Non-pigmented ciliary epithelial cell (primary cell): ENCODE measurements around the gene SNED1.

Experiments
- DNase-seq: peaks from one replicate; pipeline ENCODE4 v3.0.0-alpha.2; 2010; ENCODE audit warnings: low read depth

SNED1 gene

DNA sequence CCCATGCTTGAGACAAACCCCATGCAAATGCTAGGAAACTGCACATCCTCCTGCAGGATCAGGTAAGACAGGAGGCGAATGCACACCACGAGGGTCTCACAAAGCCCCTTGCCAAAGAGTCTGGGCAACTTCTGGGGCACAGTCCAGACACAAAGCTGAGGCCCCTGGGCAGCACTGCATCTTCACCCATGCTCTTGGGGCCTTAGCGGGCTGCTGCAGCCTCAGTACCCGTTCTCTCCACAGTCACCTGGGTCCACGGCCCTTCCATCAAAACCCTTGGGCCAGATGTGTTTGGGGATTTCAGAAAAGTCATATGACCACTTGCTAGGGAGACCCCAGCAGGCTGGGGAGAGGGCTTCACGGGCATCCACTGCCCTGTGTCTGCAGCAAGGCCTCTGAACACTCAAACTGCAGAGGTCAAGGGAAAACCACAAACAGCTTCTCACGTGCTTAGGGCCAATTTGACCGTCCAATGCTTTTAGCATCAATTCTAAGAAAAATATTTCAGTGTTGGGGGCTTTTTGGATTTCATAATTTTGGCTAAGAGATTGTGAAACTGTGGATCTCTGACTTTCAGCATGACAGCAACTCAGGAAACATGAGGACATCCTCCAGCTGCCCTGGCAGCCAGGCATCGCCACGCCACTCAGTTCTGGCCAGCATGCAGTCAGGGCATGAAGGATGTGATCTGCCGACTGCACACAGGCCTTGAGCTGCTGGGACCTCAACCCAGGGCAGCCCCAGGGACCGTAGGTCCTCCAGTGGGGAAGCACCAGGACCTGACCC is 130.9 kb downstream of the SNED1 start:
- DNase-seq = no peak

DNA sequence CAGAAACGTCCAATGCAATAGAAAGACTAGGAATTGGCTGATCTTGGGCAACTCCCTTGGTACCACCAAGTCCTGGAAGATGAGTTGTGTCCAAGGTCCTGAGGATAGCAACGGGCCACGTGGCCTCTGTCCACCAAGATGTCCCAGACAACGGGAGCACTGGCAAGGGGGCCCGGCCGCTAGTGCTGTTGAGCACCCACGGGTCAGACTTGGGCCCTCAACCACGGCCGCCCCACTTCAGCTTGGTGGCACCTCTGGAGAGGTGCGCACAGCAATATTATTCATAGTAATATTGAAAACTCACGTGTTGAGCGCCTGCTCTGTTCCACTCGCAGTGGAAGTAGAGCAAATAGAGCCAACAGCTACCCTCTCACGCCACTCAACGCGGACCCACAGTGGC is 131.9 kb downstream of the SNED1 start:
- no peak for DNase-seq

DNA sequence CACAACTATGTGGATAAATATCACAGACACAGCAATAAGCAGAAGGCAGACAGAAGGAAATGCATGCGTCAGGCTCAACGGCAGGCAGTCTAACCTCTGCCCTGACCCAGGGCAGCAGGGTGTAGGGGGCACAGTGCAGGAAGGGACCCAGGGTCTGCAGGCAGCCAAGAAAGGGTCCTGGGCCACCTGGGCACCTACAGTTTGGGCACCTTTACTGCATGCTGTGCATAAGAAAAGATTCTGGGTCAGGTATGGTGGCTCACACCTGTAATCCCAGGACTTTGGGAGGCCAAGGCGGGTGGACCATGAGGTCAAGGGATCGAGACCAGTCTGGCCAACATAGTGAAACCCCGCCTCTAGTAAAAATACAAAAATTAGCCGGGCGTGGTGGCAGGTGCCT is 133.1 kb downstream of the SNED1 start:
- DNase-seq = no peak

DNA sequence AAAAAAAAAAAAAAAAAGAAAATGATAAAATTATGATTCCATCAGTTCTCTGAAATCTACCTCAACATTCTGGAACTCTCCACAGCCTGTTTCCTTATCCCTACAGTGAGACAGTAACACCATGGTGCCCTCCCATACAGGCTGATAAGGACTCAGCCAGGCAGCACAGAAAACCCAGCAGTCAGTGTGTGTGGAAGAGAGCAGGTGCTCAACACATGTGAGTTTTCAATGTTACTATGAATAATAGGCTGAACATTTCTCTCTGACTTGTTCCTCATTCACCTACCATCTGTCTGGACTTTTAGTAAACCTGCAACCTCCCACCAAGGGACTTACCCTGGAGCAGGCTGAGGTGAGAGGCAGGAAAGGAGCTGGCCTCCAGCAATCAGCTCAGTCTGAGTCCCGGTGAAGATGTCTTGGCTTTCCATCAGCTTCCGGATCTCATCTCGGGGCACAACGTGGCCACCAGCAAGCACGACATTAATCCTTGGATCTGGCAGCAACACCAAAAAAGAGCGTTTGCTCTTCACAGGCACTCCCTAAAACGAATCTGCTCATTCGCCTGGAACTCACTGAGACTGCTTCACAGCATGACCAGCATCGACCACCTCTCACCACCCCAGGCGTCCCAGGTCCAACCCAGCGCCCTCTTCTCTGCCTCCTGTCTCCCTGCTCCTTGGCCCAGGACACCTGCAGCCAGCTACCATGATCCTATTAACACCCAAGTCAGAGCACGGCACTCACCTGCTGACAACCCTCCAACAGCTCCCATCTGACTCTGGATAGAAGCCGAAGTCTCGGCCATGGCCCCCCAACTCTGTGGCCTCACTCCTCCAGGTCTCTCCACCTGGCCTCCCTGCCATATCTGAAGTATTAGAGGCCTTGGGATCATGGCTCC is 134.4 kb downstream of the SNED1 start:
- DNase-seq = no peak

DNA sequence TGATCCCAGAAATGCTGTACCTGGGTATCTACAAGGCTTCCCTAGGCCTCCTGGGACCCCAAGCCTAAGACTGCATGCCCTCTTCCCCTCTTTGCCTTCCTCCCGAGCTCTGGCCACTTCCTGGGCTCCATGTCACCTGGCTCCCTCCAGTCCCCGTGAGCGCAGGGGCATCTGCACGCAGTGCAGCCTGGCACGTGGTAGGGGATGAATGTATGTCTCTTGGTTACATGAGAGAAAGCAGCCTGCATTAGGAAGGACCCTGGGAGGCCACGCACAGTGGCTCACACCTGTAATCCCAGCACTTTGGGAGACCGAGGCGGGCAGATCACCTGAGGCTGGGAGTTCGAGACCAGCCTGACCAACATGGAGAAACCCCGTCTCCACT is 135.0 kb downstream of the SNED1 start:
- no peak for DNase-seq

DNA sequence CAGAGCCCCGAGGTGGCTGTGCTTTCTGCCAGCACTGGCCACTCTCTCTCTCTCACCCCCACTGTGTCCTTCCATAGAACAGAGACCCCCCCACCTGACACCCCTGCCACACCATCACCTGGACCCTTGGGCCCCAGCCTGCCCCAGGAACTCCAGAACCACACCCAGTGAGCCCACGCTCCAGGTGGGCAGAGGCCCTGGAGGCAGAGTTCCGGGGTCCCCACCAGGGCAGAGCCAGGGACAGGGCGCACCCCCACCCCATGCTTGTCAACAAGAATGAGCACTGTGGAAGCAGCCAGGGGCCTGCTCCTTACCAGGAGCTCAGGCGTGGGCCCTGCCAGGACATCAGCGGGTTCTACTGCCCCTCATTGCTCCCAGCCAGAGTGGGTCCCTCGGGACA is 136.3 kb downstream of the SNED1 start:
- no peak for DNase-seq

DNA sequence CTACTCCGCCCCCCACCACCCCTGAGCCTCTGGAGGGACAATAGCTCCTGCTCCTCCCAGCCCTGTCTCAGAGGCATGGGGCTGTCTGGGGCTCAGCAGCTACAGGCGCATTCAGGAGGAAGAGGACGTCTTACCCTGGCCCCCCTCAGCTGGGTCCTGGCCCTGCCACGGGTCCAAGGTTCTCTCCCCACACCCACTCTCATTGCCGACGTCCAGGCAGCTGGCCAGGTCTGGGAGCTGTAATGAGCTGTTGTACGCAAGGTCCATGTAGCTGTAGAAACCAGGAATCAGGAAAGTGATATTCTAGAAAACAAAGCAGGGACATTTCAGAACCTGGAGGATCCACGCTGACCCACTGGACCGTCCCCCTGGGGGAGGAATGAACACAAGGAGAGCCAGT is 137.3 kb downstream of the SNED1 start:
- DNase-seq = no peak

DNA sequence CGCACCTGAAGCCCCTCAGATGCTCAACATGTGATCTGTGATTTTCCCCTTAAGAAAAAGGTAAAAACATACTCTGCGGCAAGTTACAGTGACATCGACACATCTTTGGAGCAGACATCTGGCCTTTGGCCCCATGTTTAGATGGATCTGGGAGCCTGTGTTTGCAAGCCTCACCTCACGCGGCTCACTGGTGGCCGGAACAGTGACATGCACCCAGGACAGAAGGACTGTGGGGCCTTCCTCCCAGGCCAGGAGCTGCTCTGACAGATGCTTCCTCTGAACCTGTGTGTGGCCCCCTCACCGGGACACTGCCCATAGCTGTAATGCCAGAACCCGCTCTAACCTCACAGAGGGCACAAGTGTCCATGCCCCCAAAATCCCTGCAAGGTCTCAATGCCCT is 137.8 kb downstream of the SNED1 start:
- no peak for DNase-seq

DNA sequence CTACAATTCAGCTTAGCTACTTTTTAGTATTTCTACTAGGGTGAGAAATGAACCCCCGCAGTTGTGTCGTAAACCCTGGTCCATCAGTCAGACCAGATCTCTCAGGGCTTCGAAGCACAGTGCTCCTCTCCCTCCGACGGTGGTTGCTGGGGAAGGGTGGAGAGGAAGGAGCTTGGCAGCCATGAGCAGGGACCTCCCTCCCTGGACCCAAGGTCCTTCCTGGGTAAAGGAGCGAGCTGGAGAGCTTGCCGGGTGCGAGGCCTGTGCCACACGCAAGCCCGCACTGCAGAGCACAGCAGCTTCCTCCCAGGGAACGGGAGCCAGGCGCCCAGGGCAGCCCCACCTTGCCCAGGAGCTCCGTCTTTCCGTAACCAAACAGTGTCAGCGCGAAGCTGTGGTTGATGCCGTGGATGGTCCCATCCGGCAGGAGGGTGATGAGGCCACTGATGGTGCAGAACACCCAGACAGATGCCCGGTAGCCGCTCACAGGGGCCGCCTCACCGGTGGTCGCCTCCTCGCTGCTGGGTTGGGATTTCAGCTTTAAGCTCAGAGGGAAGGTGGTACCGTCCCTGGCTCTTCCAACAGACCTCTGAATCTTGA is 138.3 kb downstream of the SNED1 start:
- no peak for DNase-seq

DNA sequence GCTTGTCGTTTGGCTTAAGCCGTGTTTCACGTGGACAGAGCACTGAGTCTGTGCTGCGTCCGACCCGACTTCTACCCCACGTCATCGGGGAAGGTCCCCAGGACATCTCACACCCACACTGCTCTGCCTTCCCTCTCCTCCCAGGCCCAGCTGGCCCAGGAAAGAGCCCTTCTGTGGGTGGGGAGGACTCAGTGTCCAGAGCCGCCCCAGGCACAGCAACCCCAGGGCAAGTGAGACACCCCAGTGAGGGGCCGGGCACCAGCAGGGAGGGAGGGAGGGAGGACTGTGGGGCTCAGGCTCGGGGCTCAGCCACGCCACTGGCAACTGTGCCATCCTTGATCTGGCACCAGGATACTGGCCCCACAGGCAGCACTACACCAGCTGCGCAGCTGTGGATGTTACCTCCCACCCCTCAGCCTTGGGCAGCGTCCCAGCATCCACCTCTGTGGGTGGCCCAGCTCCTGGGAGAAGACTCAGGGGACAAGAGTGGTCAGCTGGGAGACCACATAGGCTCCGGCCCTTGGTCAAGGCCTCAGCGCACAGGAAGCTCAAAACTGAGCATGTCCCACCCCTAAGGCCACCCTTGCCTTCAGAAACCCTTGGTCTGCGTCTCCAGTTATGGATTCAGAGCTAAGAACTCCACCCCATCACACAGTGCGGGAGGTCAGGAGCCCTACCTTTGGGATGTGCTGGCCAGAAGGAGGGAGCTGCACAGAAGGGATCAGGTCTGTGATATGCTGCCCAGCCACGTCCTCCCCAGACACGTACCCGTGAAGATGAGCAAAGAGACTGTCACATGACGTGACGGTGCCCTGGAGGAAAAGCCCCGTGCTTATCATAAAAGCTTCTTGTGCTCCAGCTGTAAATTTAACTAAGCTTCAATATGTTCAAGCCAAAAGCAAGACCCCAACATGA is 139.1 kb downstream of the SNED1 start:
- no peak for DNase-seq

DNA sequence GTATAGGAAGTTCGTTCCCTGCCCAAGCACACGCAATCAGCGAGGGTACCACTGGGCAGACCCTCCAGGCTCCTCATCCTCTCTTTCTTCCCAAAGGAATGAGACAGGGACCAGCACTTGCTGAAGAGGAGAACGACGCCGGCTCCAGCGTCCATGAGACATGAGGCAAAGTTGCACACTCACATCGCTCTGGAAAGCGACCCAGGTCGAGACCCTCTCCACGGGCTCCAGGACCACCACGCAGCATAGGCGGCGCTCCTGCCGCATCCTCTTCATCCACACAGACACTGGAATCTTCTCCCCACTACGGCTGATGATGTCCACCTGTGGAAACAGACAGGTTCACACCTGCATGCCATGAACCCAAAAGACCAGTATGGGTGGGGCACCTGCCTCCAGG is 140.1 kb downstream of the SNED1 start:
- DNase-seq = no peak

DNA sequence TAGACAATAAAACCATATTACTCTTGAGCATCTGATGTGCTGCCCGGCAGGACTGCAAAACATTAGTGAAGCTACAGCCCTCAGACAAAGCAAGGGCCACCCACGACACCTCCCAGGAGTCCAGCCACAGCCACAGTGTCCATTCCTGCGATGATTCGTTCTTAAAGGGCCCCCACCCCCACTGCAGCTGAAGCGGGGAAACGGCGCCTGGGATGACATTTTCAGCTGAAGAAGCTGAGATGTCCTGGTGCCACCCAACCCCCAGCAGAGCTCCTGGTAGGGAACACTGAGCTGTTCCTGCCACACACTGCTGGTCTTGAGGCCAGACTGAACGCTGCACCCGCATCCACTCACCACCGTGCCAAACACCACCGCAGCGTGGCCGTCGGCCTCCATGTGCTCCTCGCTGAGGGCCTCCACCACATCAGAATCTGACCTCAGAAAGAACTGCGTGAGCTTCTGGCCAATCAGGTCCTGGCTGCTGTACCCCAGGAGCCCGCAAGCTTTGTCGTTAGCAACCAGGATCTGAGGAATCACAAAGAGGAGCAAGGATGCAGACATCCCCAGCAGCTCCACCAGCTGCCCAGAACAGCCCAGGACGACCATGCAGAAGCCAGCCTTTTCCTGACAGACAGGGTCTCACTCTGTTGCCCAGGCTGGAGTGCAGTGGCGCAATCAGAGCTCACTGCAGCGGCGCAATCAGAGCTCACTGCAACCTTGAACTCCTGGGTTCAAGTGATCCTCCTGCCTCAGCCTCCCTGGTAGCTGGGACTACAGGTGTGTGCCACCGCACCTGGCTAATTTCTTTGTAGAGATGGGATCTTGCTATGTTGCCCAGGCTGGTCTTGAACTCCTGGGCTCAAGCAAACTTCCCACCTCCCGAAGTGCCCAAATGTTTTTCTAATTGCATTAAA is 141.4 kb downstream of the SNED1 start:
- DNase-seq = no peak

DNA sequence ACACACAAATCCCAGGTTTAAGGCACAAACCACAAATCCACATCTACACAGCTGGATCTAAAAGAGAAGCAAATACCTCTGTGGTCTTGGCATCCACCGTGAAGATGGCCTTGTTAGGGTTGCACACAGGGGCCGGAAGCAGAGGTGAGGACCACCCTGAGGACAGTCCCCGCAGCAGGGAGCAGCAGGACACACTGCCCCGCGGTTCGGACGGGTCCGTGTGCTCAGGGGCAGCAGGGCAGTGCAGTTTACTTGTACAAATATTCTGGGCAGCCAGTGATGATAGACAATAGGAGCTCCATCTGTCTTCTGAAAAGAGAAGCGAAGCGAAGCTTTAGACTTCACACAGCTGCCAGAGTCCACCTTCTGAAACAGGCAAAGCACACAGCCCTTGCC is 142.0 kb downstream of the SNED1 start:
- DNase-seq = no peak

DNA sequence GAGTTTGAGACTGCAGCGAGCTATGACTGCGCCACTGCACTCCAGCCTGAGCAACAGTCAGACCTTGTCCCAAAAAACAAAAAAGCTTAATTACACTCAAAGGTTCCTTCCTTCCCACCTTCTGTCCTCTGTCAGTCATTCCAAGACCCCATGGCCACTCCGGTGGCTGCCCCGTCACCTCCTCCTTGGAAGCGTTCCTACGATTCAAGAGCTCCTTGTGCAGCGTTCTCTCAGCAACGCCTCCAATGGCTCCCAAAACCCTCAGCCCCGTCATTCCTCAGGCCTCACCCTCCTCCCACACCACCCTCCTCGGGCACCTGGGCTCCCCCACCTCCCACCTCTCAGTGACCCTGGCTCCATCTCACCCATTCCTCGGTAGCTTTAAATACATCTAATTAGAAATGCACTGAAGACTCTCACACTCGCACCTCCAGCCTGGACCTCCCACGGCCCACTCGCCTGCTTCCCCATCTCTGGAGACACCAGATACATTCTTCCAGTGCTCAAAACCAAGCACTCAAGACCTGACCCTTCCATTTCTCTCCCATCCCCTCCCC is 142.9 kb downstream of the SNED1 start:
- no peak for DNase-seq

DNA sequence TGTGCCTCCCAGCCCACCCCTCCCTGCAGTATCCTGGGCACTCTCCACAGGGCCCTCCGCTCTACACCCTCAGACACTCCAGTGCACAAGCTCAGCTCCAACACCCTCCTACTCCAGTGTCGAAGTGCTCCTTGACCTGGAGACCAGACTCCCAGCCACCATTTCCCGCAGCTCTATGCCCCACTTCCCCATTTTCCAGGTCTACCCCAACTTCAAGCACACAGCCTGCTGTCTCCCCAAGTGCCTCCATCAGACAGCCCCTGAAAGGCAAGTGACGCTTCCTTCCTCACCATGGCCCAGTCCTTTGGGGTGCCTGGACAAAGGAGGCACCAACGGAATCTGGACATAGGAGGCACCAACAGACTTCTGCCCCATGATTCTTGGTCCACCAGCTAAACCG is 143.6 kb downstream of the SNED1 start:
- no peak for DNase-seq

DNA sequence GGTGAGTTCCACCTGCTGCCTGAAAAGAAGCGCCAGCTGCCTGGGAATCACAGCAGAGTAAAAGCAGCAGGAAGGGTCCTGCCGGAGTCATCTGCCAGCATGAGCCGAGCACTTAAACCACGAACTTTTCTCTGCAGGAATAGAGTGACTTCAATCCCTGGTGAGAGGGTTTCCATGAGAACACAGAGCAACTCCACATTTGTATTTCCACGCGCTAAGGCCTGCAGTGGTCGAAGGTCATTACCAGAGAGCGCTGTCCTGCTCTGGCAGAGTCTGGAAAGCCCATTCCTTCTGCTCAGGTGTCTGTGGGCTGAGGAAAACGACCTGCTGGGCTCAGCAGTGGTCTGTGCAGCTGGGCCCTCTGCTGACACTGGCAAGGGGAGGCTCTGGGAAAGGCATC is 144.2 kb downstream of the SNED1 start:
- no peak for DNase-seq
